DND-41 (cell line): Measurements from ENCODE around the gene PRSS33.

Experiments
- ATAC-seq: fragments of 200-7000 bp; cut with Tn5 transposase; 3 replicates; pipeline ENCODE4 v1.9.1; 2021; ENCODE audit warnings: low read depth; ENCODE audit not compliant: insufficient read depth
- DNase-seq: peaks from one replicate; pipeline ENCODE4 v3.0.0-alpha.2; 2020
- H2AFZ ChIP-seq: 2 replicates; pipeline ENCODE4 v1.6.0; 2012; ENCODE audit warnings: low read depth, low read length
- H3K27ac ChIP-seq: 2 replicates; pipeline ENCODE4 v1.5.1; 2012; ENCODE audit warnings: low read length, inconsistent platforms
- H3K27me3 ChIP-seq: fragments of 200-600 bp; sonication (generic); 2 replicates; pipeline ENCODE4 v1.6.0; 2012; ENCODE audit warnings: low read length, mild to moderate bottlenecking, inconsistent platforms; ENCODE audit not compliant: insufficient read depth, poor library complexity
- H3K36me3 ChIP-seq: 2 replicates; pipeline ENCODE4 v1.5.1; 2012; ENCODE audit warnings: low read length, inconsistent platforms; ENCODE audit not compliant: insufficient read depth
- H3K4me1 ChIP-seq: 2 replicates; pipeline ENCODE4 v1.5.1; 2012; ENCODE audit warnings: mild to moderate bottlenecking, low read length; ENCODE audit not compliant: insufficient read depth
- H3K4me2 ChIP-seq: 2 replicates; pipeline ENCODE4 v1.6.0; 2012; ENCODE audit warnings: mild to moderate bottlenecking, moderate library complexity, low read length, inconsistent platforms; ENCODE audit not compliant: insufficient read depth
- H3K4me3 ChIP-seq, 2 experiments: fragments of 200-600 bp in 1 of 2; shearing (Covaris generic) in 1 of 2; 2 replicates each; pipeline ENCODE4 v1.5.1; 2012 to 2016; ENCODE audit warnings: inconsistent platforms in 2 of 2, low read length in 2 of 2, mild to moderate bottlenecking in 2 of 2, low read depth in 1 of 2, moderate library complexity in 1 of 2
- H3K79me2 ChIP-seq: 2 replicates; pipeline ENCODE4 v1.6.0; 2012; ENCODE audit warnings: low read length, inconsistent platforms; ENCODE audit not compliant: insufficient read depth
- H3K9ac ChIP-seq: 2 replicates; pipeline ENCODE4 v1.6.0; 2012; ENCODE audit warnings: low read depth, mild to moderate bottlenecking, inconsistent platforms, low read length, moderate library complexity
- H3K9me3 ChIP-seq: 2 replicates; pipeline ENCODE4 v1.5.1; 2012; ENCODE audit warnings: low read length, moderate library complexity, mild to moderate bottlenecking, inconsistent platforms; ENCODE audit not compliant: insufficient read depth, severe bottlenecking
- H4K20me1 ChIP-seq: 2 replicates; pipeline ENCODE4 v1.6.0; 2012; ENCODE audit warnings: low read length; ENCODE audit not compliant: insufficient read depth
- EZH2 ChIP-seq: IDR thresholded peaks from 3 replicates; pipeline ENCODE4 v1.6.1; 2012; ENCODE audit warnings: borderline replicate concordance, low read depth, mild to moderate bottlenecking, moderate library complexity, low read length, inconsistent platforms; ENCODE audit not compliant: severe bottlenecking
- TF ChIP-seq, protein P1 (sequence below): IDR thresholded peaks from 2 replicates; pipeline ENCODE4 v1.5.1; 2012; ENCODE audit warnings: borderline replicate concordance, low read length, moderate library complexity, mild to moderate bottlenecking; ENCODE audit not compliant: poor library complexity, severe bottlenecking; ENCODE audit errors: extremely low read depth

Gene PRSS33

DNA sequence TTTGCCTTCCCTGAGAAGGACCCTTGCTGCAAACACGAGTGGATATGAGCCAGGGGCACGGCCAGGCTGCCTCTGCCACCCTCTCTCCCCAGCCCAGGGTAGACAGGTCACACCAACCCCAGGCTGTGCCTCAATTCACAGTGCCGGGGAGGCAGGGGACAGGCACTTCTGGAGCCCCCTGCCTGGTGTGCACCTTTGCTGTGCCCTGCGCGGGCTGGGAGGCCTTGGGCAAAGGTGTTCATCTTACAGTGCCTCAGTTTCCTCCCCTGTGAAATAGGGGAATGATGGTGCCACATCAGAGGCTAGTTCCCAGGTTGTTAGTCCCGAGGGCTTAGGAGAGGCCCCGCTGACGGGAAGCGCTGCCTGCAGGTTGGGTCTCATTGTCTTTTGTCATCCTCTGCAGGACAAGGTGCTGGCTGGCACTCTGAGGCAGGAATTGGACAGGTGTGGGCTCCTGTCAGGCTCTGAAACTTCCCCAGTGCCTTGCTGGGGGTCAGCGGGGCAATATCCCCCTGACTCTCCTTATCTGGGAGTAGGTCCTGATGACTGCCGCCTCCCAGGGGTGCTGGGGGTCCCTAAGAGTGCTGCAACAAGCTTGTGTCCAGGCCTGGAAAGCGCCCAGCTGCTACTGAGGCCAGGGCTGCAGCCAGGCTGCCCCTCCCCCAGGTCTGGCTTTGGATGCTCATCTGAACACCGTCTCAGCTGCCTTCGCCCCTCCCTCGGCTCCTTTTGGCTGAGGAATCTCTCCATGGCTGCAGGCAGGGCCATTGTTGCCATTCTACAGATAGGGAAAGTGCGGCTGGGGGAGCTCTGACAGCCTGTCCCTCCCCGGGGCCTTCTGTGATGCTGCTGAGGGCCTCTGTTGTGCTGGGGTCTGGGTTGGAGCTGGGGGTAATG, 32.8 kb upstream of the PRSS33 start:
- H3K27ac ChIP-seq = no peak overlapping the region
- H3K4me1 ChIP-seq = no peaks in the 10 kb centered on the region
- DNase-seq (no peak), ATAC-seq (no peak)
- no peaks in the 10 kb centered on the region for H4K20me1 ChIP-seq
- no peaks in the 10 kb centered on the region for H3K36me3 ChIP-seq
- H3K27me3 ChIP-seq = no peaks in the 10 kb centered on the region
- no peaks in the 10 kb centered on the region for H3K9me3 ChIP-seq
- H3K9ac ChIP-seq = no peak overlapping the region
- H3K4me3 ChIP-seq = no peak overlapping the region
- H2AFZ ChIP-seq = no peak overlapping the region
- no peaks in the 10 kb centered on the region for H3K79me2 ChIP-seq
- TF ChIP-seq, protein P1, sequence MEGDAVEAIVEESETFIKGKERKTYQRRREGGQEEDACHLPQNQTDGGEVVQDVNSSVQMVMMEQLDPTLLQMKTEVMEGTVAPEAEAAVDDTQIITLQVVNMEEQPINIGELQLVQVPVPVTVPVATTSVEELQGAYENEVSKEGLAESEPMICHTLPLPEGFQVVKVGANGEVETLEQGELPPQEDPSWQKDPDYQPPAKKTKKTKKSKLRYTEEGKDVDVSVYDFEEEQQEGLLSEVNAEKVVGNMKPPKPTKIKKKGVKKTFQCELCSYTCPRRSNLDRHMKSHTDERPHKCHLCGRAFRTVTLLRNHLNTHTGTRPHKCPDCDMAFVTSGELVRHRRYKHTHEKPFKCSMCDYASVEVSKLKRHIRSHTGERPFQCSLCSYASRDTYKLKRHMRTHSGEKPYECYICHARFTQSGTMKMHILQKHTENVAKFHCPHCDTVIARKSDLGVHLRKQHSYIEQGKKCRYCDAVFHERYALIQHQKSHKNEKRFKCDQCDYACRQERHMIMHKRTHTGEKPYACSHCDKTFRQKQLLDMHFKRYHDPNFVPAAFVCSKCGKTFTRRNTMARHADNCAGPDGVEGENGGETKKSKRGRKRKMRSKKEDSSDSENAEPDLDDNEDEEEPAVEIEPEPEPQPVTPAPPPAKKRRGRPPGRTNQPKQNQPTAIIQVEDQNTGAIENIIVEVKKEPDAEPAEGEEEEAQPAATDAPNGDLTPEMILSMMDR = no peak
- TF ChIP-seq EZH2 = no peak
- H3K4me2 ChIP-seq = no peak overlapping the region

DNA sequence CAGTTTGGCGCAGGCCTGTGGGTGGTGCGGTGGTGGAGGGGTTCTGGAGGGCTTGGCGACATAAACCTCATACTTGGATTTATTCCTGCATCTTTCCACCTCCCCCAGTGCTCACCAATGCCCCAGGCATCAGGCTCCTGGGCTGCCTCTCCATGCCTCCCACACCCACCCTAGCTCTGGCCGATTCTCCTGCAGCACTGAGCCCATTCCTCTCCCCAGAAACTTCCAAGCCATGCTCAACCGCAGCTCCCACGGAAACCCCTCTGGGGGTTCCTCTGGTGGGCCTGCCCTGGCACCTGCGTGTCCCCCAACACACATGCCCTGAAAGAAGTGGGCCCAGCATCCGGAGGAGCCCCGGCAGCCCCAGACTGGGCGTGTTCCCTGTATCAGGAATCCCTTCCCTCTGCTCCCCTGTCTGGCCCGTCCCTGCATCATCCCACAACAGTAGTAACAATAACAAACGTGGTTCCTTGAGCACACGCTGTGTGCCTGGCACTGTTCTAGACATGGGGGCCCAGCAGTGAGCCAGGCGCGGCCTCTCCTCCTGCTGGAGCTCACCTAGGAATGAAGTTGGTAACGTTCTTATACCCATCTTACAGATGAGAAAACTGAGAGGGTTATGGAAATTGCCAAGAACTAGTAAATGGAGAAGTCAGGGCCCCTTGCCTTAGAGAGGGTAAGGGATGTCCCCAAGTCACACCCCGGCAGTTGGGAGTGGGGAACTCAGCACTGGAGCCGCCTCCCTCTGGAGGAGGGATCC, 32.0 kb upstream of the PRSS33 start:
- H3K4me3 ChIP-seq = no peak overlapping the region
- H3K4me1 ChIP-seq = no peaks in the 10 kb centered on the region
- DNase-seq (no peak), ATAC-seq (no peak)
- TF ChIP-seq, protein P1 = no peak
- TF ChIP-seq EZH2 = no peak
- no peaks in the 10 kb centered on the region for H4K20me1 ChIP-seq
- H3K27ac ChIP-seq = no peak overlapping the region
- H3K36me3 ChIP-seq = no peaks in the 10 kb centered on the region
- H3K4me2 ChIP-seq = no peak overlapping the region
- no peaks in the 10 kb centered on the region for H3K79me2 ChIP-seq
- no peak overlapping the region for H2AFZ ChIP-seq
- H3K27me3 ChIP-seq = no peaks in the 10 kb centered on the region
- H3K9me3 ChIP-seq = no peaks in the 10 kb centered on the region
- no peak overlapping the region for H3K9ac ChIP-seq

DNA sequence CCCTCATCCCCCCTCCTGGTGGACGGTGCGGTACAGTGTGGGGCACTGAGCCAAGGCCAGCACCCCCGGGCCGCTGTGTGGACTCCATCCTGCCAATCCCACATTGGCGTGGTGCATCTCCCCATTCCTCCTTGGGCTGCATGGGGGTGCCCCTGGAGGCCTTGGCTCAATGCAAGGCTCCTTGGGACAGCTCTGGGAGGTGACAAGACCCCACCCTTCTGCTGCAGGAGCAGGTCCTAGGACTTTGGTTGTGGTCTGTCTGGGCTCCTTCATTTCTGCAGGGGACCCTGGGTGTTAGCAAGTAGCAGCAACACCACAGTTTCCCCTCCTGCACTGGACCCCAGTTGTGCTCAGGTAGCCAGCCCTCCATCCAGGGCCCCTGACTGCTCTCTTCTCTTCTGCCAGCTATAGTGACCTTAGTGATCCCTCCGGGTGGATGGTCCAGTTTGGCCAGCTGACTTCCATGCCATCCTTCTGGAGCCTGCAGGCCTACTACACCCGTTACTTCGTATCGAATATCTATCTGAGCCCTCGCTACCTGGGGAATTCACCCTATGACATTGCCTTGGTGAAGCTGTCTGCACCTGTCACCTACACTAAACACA, 31.0 kb upstream of the PRSS33 start:
- DNase-seq = no peak
- H3K4me3 ChIP-seq = no peak overlapping the region
- H2AFZ ChIP-seq = no peak overlapping the region
- no peaks in the 10 kb centered on the region for H3K27me3 ChIP-seq
- H3K27ac ChIP-seq = no peak overlapping the region
- TF ChIP-seq, protein P1 = no peak
- TF ChIP-seq EZH2 = no peak
- H3K36me3 ChIP-seq = no peaks in the 10 kb centered on the region
- H3K4me1 ChIP-seq = no peaks in the 10 kb centered on the region
- H3K4me2 ChIP-seq = no peak overlapping the region
- ATAC-seq = no peak
- H3K9ac ChIP-seq = no peak overlapping the region
- H4K20me1 ChIP-seq = no peaks in the 10 kb centered on the region
- H3K9me3 ChIP-seq = no peaks in the 10 kb centered on the region
- H3K79me2 ChIP-seq = no peaks in the 10 kb centered on the region
